ENCODE measurements around the gene PRR11.
"Not testable (repeated sequence)": the region's sequence is repeated elsewhere in the genome, so short reads cannot be mapped to it uniquely, and the experiment has no call there.

- not testable (repeated sequence) for TF ChIP-seq JUN (CRISPR knock-in tag; IDR thresholded peaks at IDR 0.05); JAZF1 (CRISPR knock-in tag; IDR thresholded peaks at IDR 0.05); ELF4 (CRISPR knock-in tag; IDR thresholded peaks at IDR 0.05; ENCODE audit: low read depth); ETV6 (CRISPR knock-in tag; IDR thresholded peaks at IDR 0.05); ZNF263 (CRISPR knock-in tag; IDR thresholded peaks at IDR 0.05; ENCODE audit: low read depth); ZNF317 (CRISPR knock-in tag; IDR thresholded peaks at IDR 0.05; ENCODE audit: borderline replicate concordance, low read depth); KAT7 (CRISPR knock-in tag; IDR thresholded peaks at IDR 0.05; ENCODE audit: borderline replicate concordance); ESRRA (CRISPR knock-in tag; IDR thresholded peaks at IDR 0.05; ENCODE audit: borderline replicate concordance)
- TF ChIP-seq, protein P1, sequence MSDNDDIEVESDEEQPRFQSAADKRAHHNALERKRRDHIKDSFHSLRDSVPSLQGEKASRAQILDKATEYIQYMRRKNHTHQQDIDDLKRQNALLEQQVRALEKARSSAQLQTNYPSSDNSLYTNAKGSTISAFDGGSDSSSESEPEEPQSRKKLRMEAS (CRISPR knock-in tag; IDR thresholded peaks at IDR 0.05): not testable (repeated sequence)
- TF ChIP-seq, protein P2, sequence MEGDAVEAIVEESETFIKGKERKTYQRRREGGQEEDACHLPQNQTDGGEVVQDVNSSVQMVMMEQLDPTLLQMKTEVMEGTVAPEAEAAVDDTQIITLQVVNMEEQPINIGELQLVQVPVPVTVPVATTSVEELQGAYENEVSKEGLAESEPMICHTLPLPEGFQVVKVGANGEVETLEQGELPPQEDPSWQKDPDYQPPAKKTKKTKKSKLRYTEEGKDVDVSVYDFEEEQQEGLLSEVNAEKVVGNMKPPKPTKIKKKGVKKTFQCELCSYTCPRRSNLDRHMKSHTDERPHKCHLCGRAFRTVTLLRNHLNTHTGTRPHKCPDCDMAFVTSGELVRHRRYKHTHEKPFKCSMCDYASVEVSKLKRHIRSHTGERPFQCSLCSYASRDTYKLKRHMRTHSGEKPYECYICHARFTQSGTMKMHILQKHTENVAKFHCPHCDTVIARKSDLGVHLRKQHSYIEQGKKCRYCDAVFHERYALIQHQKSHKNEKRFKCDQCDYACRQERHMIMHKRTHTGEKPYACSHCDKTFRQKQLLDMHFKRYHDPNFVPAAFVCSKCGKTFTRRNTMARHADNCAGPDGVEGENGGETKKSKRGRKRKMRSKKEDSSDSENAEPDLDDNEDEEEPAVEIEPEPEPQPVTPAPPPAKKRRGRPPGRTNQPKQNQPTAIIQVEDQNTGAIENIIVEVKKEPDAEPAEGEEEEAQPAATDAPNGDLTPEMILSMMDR (IDR thresholded peaks at IDR 0.05): not testable (repeated sequence)
- TF ChIP-seq, protein P3, sequence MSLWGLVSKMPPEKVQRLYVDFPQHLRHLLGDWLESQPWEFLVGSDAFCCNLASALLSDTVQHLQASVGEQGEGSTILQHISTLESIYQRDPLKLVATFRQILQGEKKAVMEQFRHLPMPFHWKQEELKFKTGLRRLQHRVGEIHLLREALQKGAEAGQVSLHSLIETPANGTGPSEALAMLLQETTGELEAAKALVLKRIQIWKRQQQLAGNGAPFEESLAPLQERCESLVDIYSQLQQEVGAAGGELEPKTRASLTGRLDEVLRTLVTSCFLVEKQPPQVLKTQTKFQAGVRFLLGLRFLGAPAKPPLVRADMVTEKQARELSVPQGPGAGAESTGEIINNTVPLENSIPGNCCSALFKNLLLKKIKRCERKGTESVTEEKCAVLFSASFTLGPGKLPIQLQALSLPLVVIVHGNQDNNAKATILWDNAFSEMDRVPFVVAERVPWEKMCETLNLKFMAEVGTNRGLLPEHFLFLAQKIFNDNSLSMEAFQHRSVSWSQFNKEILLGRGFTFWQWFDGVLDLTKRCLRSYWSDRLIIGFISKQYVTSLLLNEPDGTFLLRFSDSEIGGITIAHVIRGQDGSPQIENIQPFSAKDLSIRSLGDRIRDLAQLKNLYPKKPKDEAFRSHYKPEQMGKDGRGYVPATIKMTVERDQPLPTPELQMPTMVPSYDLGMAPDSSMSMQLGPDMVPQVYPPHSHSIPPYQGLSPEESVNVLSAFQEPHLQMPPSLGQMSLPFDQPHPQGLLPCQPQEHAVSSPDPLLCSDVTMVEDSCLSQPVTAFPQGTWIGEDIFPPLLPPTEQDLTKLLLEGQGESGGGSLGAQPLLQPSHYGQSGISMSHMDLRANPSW (CRISPR knock-in tag; conservative IDR thresholded peaks at IDR 0.05; ENCODE audit: low read depth): not testable (repeated sequence)
- TF ChIP-seq, protein P4, sequence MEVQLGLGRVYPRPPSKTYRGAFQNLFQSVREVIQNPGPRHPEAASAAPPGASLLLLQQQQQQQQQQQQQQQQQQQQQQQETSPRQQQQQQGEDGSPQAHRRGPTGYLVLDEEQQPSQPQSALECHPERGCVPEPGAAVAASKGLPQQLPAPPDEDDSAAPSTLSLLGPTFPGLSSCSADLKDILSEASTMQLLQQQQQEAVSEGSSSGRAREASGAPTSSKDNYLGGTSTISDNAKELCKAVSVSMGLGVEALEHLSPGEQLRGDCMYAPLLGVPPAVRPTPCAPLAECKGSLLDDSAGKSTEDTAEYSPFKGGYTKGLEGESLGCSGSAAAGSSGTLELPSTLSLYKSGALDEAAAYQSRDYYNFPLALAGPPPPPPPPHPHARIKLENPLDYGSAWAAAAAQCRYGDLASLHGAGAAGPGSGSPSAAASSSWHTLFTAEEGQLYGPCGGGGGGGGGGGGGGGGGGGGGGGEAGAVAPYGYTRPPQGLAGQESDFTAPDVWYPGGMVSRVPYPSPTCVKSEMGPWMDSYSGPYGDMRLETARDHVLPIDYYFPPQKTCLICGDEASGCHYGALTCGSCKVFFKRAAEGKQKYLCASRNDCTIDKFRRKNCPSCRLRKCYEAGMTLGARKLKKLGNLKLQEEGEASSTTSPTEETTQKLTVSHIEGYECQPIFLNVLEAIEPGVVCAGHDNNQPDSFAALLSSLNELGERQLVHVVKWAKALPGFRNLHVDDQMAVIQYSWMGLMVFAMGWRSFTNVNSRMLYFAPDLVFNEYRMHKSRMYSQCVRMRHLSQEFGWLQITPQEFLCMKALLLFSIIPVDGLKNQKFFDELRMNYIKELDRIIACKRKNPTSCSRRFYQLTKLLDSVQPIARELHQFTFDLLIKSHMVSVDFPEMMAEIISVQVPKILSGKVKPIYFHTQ (CRISPR knock-in tag; IDR thresholded peaks at IDR 0.05): not testable (repeated sequence)
Observed at GRCh38 chr17:59228588-59228987, 73.0 kb downstream of the PRR11 start.
